Heart left ventricle (tissue), 16 donors: Measurements from ENCODE around the gene CXCL17. TPM values are rescaled to one million over a fixed set of nuclear protein-coding genes. Genes with fewer than 3 reads are reported as not detected.
"Not testable (repeated sequence)": the region's sequence is repeated elsewhere in the genome, so short reads cannot be mapped to it uniquely, and the experiment has no call there.

Experiments
- ATAC-seq, 4 donors: fragments of 200-7000 bp; cut with Tn5 transposase; one replicate each; pipeline ENCODE4 v1.9.1; 2020 to 2022; ENCODE audit warnings: moderate library complexity in 4 of 4, mild to moderate bottlenecking in 3 of 4, moderate number of reproducible peaks in 1 of 4
- DNase-seq, 5 donors: peaks; one replicate each; pipeline ENCODE4 v3.0.0-alpha.2; 2020
- H3K27ac ChIP-seq, 12 donors: fragments of 200-600 bp; sonication (generic) in 4 of 12; one replicate each; pipeline versions ENCODE4 v1.5.0 to v1.8.0; 2016 to 2022; ENCODE audit warnings: mild to moderate bottlenecking in 2 of 12
- H3K27me3 ChIP-seq, 9 donors: fragments of 200-600 bp; sonication (generic) in 2 of 9; one replicate each; pipeline versions ENCODE4 v1.5.1 to v1.8.0; 2016 to 2022; ENCODE audit warnings: mild to moderate bottlenecking in 3 of 9
- H3K36me3 ChIP-seq, 9 donors: fragments of 200-600 bp; sonication (generic) in 2 of 9; one replicate each; pipeline versions ENCODE4 v1.5.0 to v1.8.0; 2018 to 2022; ENCODE audit warnings: mild to moderate bottlenecking in 2 of 9
- H3K4me1 ChIP-seq, 12 donors: fragments of 200-600 bp; sonication (generic) in 4 of 12; one replicate each; pipeline versions ENCODE4 v1.5.0 to v1.8.0; 2016 to 2022; ENCODE audit warnings: mild to moderate bottlenecking in 3 of 12
- H3K4me3 ChIP-seq, 12 donors: fragments of 200-600 bp; sonication (generic) in 4 of 12; one replicate each; pipeline versions ENCODE4 v1.5.0 to v1.8.0; 2017 to 2022; ENCODE audit warnings: mild to moderate bottlenecking in 9 of 12, moderate library complexity in 4 of 12
- H3K9me3 ChIP-seq, 12 donors: fragments of 200-600 bp; sonication (generic) in 4 of 12; one replicate each; pipeline versions ENCODE4 v1.5.0 to v1.8.0; 2016 to 2022; ENCODE audit warnings: mild to moderate bottlenecking in 1 of 12
- POLR2A ChIP-seq, 2 donors: fragments of 450-650 bp; IDR thresholded peaks; one replicate each; pipeline ENCODE4 v1.6.1; 2017; ENCODE audit warnings: antibody characterized with exemption in 2 of 2, mild to moderate bottlenecking in 2 of 2, moderate library complexity in 2 of 2
- WGBS, 4 donors: extraction: QIAGEN DNeasy Blood & Tissue Kit in 2 of 4; methylation state at CpG; one replicate each; pipeline versions ENCODE4 v1.1.5 to v1.1.7; 2013 to 2018; 5-methylcytosine and 5-hydroxymethylcytosine counted together
- intact Hi-C, 10 donors: fragments of 100-400 bp; cut with DNase I; formaldehyde crosslinking; loops; one replicate each; pipeline versions ENCODE4 v1.11.1 to v1.14.2; 2022
- long read RNA-seq, 3 donors: library from polyadenylated mRNA; unstranded; transcript quantifications; one replicate each; pipeline ENCODE4 v2.0.0, GENCODE V29; 2020 to 2021
- polyA plus RNA-seq, 2 donors: library from polyadenylated mRNA; stranded (reverse); fragments of 200-250 nt; gene quantifications; one replicate each; pipeline ENCODE4 v1.2.3, GENCODE V29; 2013
- total RNA-seq, 9 donors: library from RNA; depleted of rRNA in 2 of 9; stranded (reverse); fragments of >200 nt in 2 of 9; fragmentation: NEBNext Ultra II Directional in 3 of 9; extraction: Animal tissue kit (Norgen Biotek cat#: 25700) in 3 of 9; gene quantifications; one replicate each; pipeline versions ENCODE4 v1.1.0 to v1.2.4, GENCODE V29; 2016 to 2023
- TF ChIP-seq, protein P1 (sequence below), 12 donors: fragments of 200-600 bp; sonication (generic) in 4 of 12; IDR thresholded peaks; one replicate each; pipeline versions ENCODE4 v1.5.0 to v1.8.0; 2018 to 2022; ENCODE audit warnings: antibody characterized with exemption in 12 of 12, mild to moderate bottlenecking in 5 of 12
- donor health status: ischemic (EF 13 %, LVEDD 7.1; RV severe dilation, severe dysfunction).
- donor health status: healthy with polysubstance abuse.
- donor health status: DM: no; HTN: yes; CAD: no.
- donor health status: DM: no; HTN: no; CAD: no.
- donor health status: ischemic (EF 25% LVEDD 6.9; RV normal size, moderate dysfunction).
- donor health status: ischemic (EF 25% LVEDD 5.7; RV mildly dilated, moderate dysfunction).
- donor health status: healthy.
- donor health status: DM: yes; HTN: yes; CAD: no.
- donor health status: ischemic (EF 35%, LVEDD 5.7; RV mildly dilated, moderate dysfunction).
- donor health status: nonischemic (EF 11% LVEDD 7.7; RV severe dilation, severe dysfunction).
- donor health status: DM: yes; HTN: yes; CAD: no.
- donor health status: PGD.
- donor health status: ischemic (EF 29% LVEDD 5.4; RV normal size, mild dysfunction).
- donor health status: nonischemic (EF 23%, LVEDD 6.1; RV moderate dilation, normal function).

CXCL17 gene, protein sequence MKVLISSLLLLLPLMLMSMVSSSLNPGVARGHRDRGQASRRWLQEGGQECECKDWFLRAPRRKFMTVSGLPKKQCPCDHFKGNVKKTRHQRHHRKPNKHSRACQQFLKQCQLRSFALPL
- not detected for total RNA-seq
- polyA plus RNA-seq: not detected
- long read RNA-seq, donor 1: 0 reads
- long read RNA-seq, donor 2: 0 reads
- long read RNA-seq, donor 3: 0 reads

GRCh38 chr19:42442833-42443232, at the start of gene CXCL17:
Gene CXCL17 (minus strand): TSS chr19:42442946. CDS start chr19:42442832, 114 bp downstream.
- Histone ChIP-seq H3K27ac (no peak within 1 kb of the TSS), H3K4me3 (no peak within 1 kb of the TSS), H3K27me3 (no peaks in the 10 kb centered on the region), H3K9me3 (no peaks in the 10 kb centered on the region), H3K4me1 (peaks cover 0 to 14% (median 5%) of the 10 kb centered on the region in 12 donors), H3K36me3 (no peaks in the 10 kb centered on the region)
- DNase-seq (no peak), ATAC-seq (no peak)
- intact Hi-C loops: loop anchor here in 2 of 10 donors (10.0 kb wide), 1 partner anchor 308 kb away; the partner anchor contains the start of gene POU2F2 (in 2 of the 2)
- TF ChIP-seq, protein P1, sequence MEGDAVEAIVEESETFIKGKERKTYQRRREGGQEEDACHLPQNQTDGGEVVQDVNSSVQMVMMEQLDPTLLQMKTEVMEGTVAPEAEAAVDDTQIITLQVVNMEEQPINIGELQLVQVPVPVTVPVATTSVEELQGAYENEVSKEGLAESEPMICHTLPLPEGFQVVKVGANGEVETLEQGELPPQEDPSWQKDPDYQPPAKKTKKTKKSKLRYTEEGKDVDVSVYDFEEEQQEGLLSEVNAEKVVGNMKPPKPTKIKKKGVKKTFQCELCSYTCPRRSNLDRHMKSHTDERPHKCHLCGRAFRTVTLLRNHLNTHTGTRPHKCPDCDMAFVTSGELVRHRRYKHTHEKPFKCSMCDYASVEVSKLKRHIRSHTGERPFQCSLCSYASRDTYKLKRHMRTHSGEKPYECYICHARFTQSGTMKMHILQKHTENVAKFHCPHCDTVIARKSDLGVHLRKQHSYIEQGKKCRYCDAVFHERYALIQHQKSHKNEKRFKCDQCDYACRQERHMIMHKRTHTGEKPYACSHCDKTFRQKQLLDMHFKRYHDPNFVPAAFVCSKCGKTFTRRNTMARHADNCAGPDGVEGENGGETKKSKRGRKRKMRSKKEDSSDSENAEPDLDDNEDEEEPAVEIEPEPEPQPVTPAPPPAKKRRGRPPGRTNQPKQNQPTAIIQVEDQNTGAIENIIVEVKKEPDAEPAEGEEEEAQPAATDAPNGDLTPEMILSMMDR (IDR thresholded peaks at IDR 0.05): no peak
- TF ChIP-seq POLR2A (IDR thresholded peaks at IDR 0.05): no peak
- WGBS, 4 donors: 92 to 96% (median 95%) methylated on average over 7 of the region's 7 CpGs

DNA sequence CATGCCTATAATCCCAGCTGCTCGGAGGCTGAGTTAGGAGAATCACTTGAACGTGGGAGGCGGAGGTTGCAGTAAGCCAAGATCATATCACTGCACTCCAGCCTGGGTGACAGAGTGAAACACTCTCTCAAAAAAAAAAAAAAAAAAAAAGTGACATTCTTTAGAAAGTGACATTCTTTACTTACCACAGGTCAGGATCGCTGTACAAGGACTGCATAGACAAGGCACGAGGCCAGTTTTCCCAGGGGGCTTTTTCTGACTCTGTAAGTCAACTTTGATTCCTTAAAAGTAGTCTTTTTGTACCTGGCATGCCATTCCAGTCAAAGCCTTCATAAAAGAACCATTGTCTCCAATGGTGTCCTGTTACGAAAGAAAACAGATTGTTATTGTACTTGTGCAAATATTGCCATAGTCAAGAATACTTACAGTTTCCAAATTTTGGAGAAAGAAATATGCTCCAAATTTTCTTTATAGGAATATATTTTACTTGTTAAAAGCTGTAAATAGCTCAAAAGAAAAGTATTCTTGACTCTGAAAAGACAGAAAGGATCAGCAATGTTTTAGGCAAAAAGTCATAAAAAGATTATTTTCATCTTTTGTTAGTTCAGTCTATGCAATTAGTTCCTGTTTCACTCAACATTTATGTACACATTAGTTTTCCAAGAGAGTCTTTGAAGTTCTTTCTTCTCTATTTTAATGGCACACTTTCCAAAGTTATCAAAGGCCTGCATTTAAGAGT, 46.2 kb upstream of the CXCL17 start:
- peaks cover 0 to 2% (median 0%) of the 10 kb centered on the region in 12 donors for H3K4me1 ChIP-seq
- no peaks in the 10 kb centered on the region for H3K27me3 ChIP-seq
- H3K27ac ChIP-seq: no peak overlapping the region
- TF ChIP-seq POLR2A (IDR thresholded peaks at IDR 0.05): no peak
- TF ChIP-seq, protein P1 (IDR thresholded peaks at IDR 0.05): no peak
- 84 to 87% (median 86%) methylated on average over 6 of the region's 6 CpGs for WGBS, 4 donors
- no peaks in the 10 kb centered on the region for H3K9me3 ChIP-seq
- ATAC-seq (no peak), DNase-seq (no peak)
- H3K4me3 ChIP-seq: no peak overlapping the region
- no peaks in the 10 kb centered on the region for H3K36me3 ChIP-seq
- intact Hi-C loops: no loop called here

- intact Hi-C loops: no loop called here
- Histone ChIP-seq H3K4me1 (peaks cover 0 to 2% (median 0%) of the 10 kb centered on the region in 12 donors), H3K4me3 (no peak overlapping the region), H3K27ac (no peak overlapping the region), H3K36me3 (no peaks in the 10 kb centered on the region), H3K9me3 (no peaks in the 10 kb centered on the region), H3K27me3 (no peaks in the 10 kb centered on the region)
- ATAC-seq (no peak), DNase-seq (no peak)
- TF ChIP-seq, protein P1 (IDR thresholded peaks at IDR 0.05): no peak
- TF ChIP-seq POLR2A (IDR thresholded peaks at IDR 0.05): no peak
- 89 to 94% (median 92%) methylated on average over 3 of the region's 3 CpGs for WGBS, 4 donors
Observed at GRCh38 chr19:42487798-42488178, 45.0 kb upstream of the CXCL17 start.

- WGBS, 4 donors: 59 to 65% (median 62%) methylated on average over 3 of the region's 3 CpGs
- ATAC-seq (no peak), DNase-seq (no peak)
- intact Hi-C loops: no loop called here
- no peaks in the 10 kb centered on the region for H3K9me3 ChIP-seq
- no peaks in the 10 kb centered on the region for H3K36me3 ChIP-seq
- TF ChIP-seq POLR2A (IDR thresholded peaks at IDR 0.05): no peak
- TF ChIP-seq, protein P1 (IDR thresholded peaks at IDR 0.05): no peak
- no peaks in the 10 kb centered on the region for H3K27me3 ChIP-seq
- H3K27ac ChIP-seq: no peak overlapping the region
- no peak overlapping the region for H3K4me3 ChIP-seq
- H3K4me1 ChIP-seq: peaks cover 0 to 2% (median 0%) of the 10 kb centered on the region in 12 donors
Observed at GRCh38 chr19:42487032-42487797, 44.5 kb upstream of the CXCL17 start.

DNA sequence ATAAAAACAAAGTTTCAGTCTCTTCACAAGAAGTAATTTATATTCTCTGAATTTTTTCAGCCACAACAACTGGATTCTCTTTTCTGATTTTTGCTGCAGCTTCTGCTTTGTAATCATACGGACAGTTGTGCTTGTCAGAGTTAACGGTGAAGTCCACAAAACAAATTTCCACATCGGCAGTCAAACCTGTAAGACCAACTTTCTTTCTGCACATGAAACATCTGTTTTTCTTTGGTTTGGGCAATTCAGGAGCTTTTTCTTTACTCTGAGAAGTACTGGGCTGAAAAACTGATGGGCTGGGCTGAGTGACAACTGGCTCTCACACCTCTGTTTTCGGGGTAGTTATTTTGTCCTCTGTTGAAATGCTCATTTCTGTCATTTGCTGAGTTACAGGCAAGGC, 42.3 kb upstream of the CXCL17 start:
- H3K4me3 ChIP-seq, H3K27ac ChIP-seq, H3K36me3 ChIP-seq, H3K9me3 ChIP-seq, intact Hi-C loops, H3K27me3 ChIP-seq, DNase-seq, ATAC-seq: not testable (repeated sequence)
- H3K4me1 ChIP-seq: peaks cover 0 to 17% (median 0%) of the 10 kb centered on the region in 12 donors
- 86 to 87% (median 87%) methylated on average over 4 of the region's 4 CpGs for WGBS, 4 donors
